ENCODE data around the gene MINDY4. TPM values are rescaled to one million over a fixed set of nuclear protein-coding genes. Genes with fewer than 3 reads are reported as not detected.

The MINDY4 gene
- total RNA-seq, 2 donors from 2014 or later, result 7.5 to 8.6 TPM

GRCh38 chr7:30814700-30815387 is 43.6 kb downstream of the MINDY4 start:
- intact Hi-C loops (cut with DNase I), result no loop called here
- DNase-seq, result no peak
- no peaks in the 10 kb centered on the region for H3K36me3 ChIP-seq (replicated peaks in 1 of 2; ENCODE audit: insufficient read depth in 1 of 2, low read depth in 2 of 2)
- no peak overlapping the region for H3K4me3 ChIP-seq
- H3K27me3 ChIP-seq, result no peaks in the 10 kb centered on the region
- no peaks in the 10 kb centered on the region for H3K9me3 ChIP-seq
- 90 to 92% methylated on average over 4 of the region's 4 CpGs for WGBS, 2 donors
- no peak overlapping the region for H3K27ac ChIP-seq
- H3K4me1 ChIP-seq, result no peaks in the 10 kb centered on the region
- TF ChIP-seq CTCF (IDR thresholded peaks at IDR 0.05) (no peak), POLR2A (IDR thresholded peaks at IDR 0.05) (no peak)
- no peak for ATAC-seq

- H3K4me3 ChIP-seq, result no peak overlapping the region
- no peak overlapping the region for H3K27ac ChIP-seq
- no peaks in the 10 kb centered on the region for H3K36me3 ChIP-seq (replicated peaks in 1 of 2; ENCODE audit: insufficient read depth in 1 of 2, low read depth in 2 of 2)
- DNase-seq (no peak), ATAC-seq (no peak)
- no peaks in the 10 kb centered on the region for H3K9me3 ChIP-seq
- intact Hi-C loops (cut with DNase I), result no loop called here
- no peaks in the 10 kb centered on the region for H3K4me1 ChIP-seq
- TF ChIP-seq POLR2A (IDR thresholded peaks at IDR 0.05), result no peak
- TF ChIP-seq CTCF (IDR thresholded peaks at IDR 0.05), result no peak
- WGBS, 2 donors, result 82 to 83% methylated on average over 3 of the region's 3 CpGs
- no peaks in the 10 kb centered on the region for H3K27me3 ChIP-seq
Measured at GRCh38 chr7:30815388-30815854, 44.2 kb downstream of the MINDY4 start.

GRCh38 chr7:30815951-30816644 is 44.9 kb downstream of the MINDY4 start:
- H3K4me3 ChIP-seq, result no peak overlapping the region
- intact Hi-C loops (cut with DNase I), result no loop called here
- no peaks in the 10 kb centered on the region for H3K9me3 ChIP-seq
- ATAC-seq (peak; percentile 64), DNase-seq (no peak)
- no peaks in the 10 kb centered on the region for H3K4me1 ChIP-seq
- no peaks in the 10 kb centered on the region for H3K36me3 ChIP-seq (replicated peaks in 1 of 2; ENCODE audit: insufficient read depth in 1 of 2, low read depth in 2 of 2)
- H3K27ac ChIP-seq, result peak overlapping the region in 1 of 4 donors; percentile 18
- H3K27me3 ChIP-seq, result no peaks in the 10 kb centered on the region
- TF ChIP-seq CTCF (IDR thresholded peaks at IDR 0.05) (no peak), POLR2A (IDR thresholded peaks at IDR 0.05) (no peak)
- 86 to 88% methylated on average over 12 of the region's 12 CpGs for WGBS, 2 donors

- 84 to 86% methylated on average over 6 of the region's 6 CpGs for WGBS, 2 donors
- Histone ChIP-seq H3K27ac (peak overlapping the region in 1 of 4 donors; percentile 36), H3K4me3 (no peak overlapping the region), H3K4me1 (no peaks in the 10 kb centered on the region), H3K9me3 (no peaks in the 10 kb centered on the region), H3K36me3 (replicated peaks in 1 of 2; ENCODE audit: insufficient read depth in 1 of 2, low read depth in 2 of 2) (no peaks in the 10 kb centered on the region), H3K27me3 (no peaks in the 10 kb centered on the region)
- intact Hi-C loops (cut with DNase I), result no loop called here
- ATAC-seq (no peak), DNase-seq (no peak)
- TF ChIP-seq CTCF (IDR thresholded peaks at IDR 0.05) (no peak), POLR2A (IDR thresholded peaks at IDR 0.05) (no peak)
Measured at GRCh38 chr7:30816645-30817370, 45.6 kb downstream of the MINDY4 start.
